KMS-11 (cell line): ENCODE measurements around the gene EHF.

Source experiments
- H2AFZ ChIP-seq: fragments of 200-600 bp; sonication (generic); 2 replicates; pipeline ENCODE4 v1.6.1; 2016; ENCODE audit warnings: antibody characterized with exemption, mixed run types, low read depth
- H3K27ac ChIP-seq: fragments of 200-600 bp; sonication (generic); 2 replicates; pipeline ENCODE4 v1.6.1; 2016; ENCODE audit warnings: mild to moderate bottlenecking, mixed run types
- H3K27me3 ChIP-seq: fragments of 200-600 bp; sonication (generic); 2 replicates; pipeline ENCODE4 v1.6.1; 2017; ENCODE audit warnings: mild to moderate bottlenecking, low read depth, mixed run types, moderate library complexity; ENCODE audit not compliant: insufficient read depth
- H3K36me3 ChIP-seq: fragments of 200-600 bp; sonication (generic); 2 replicates; pipeline ENCODE4 v1.6.1; 2017; ENCODE audit warnings: mild to moderate bottlenecking, mixed run types; ENCODE audit not compliant: insufficient read depth
- H3K4me1 ChIP-seq: fragments of 200-600 bp; sonication (generic); 2 replicates; pipeline ENCODE4 v1.6.1; 2016; ENCODE audit warnings: mild to moderate bottlenecking, low read depth, mixed run types; ENCODE audit not compliant: poor library complexity, severe bottlenecking
- H3K4me2 ChIP-seq: fragments of 200-600 bp; sonication (generic); 2 replicates; pipeline ENCODE4 v1.7.0; 2016; ENCODE audit warnings: mild to moderate bottlenecking, mixed run types
- H3K4me3 ChIP-seq: fragments of 200-600 bp; sonication (generic); IDR thresholded peaks from 2 replicates; pipeline ENCODE4 v1.6.1; 2017; ENCODE audit warnings: low read depth, low read length, mixed read lengths; ENCODE audit not compliant: insufficient read depth
- H3K79me2 ChIP-seq: fragments of 200-600 bp; sonication (generic); 2 replicates; pipeline ENCODE4 v1.6.1; 2016; ENCODE audit warnings: low read depth, mixed run types; ENCODE audit not compliant: insufficient read depth
- H3K9ac ChIP-seq: fragments of 200-600 bp; sonication (generic); 2 replicates; pipeline ENCODE4 v1.6.1; 2016; ENCODE audit warnings: mild to moderate bottlenecking, mixed run types
- H4K20me1 ChIP-seq: fragments of 200-600 bp; sonication (generic); 2 replicates; pipeline ENCODE4 v1.6.1; 2016; ENCODE audit warnings: mild to moderate bottlenecking, mixed run types; ENCODE audit not compliant: insufficient read depth
- TF ChIP-seq, protein P1 (sequence below): fragments of 200-600 bp; sonication (generic); conservative IDR thresholded peaks from 2 replicates; pipeline ENCODE4 v1.6.1; 2017; ENCODE audit warnings: low read depth, mild to moderate bottlenecking, antibody characterized with exemption, low read length, moderate library complexity, mixed read lengths

EHF gene

DNA sequence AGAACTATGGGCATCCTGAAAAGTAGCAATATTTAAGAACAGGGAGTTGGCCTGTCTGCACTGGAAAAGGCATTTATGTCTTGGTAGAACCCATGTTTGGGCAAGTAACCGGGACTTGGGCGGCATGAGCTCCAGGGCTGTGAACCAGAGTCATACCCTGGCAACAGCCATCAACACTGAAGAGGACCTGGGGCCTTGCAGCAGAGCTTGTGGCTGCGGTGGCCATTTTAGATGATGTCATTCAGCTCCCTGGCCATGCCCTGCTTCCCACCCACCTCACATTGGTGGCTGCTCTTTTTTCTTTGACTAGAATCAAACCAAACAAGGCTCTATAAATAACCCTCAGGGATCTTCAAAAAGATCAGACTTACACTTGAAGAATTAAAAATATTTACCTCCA is 26.6 kb downstream of the EHF start:
- Histone ChIP-seq H3K4me2 (no peak overlapping the region), H3K27me3 (no peaks in the 10 kb centered on the region; the same call in 1 of the 2 replicates), H3K4me3 (no peak overlapping the region), H3K9ac (no peak overlapping the region), H4K20me1 (no peaks in the 10 kb centered on the region), H3K27ac (no peak overlapping the region), H3K79me2 (no peaks in the 10 kb centered on the region), H3K36me3 (no peaks in the 10 kb centered on the region), H3K4me1 (peaks cover 50% of the 10 kb centered on the region), H2AFZ (no peak overlapping the region)
- TF ChIP-seq, protein P1, sequence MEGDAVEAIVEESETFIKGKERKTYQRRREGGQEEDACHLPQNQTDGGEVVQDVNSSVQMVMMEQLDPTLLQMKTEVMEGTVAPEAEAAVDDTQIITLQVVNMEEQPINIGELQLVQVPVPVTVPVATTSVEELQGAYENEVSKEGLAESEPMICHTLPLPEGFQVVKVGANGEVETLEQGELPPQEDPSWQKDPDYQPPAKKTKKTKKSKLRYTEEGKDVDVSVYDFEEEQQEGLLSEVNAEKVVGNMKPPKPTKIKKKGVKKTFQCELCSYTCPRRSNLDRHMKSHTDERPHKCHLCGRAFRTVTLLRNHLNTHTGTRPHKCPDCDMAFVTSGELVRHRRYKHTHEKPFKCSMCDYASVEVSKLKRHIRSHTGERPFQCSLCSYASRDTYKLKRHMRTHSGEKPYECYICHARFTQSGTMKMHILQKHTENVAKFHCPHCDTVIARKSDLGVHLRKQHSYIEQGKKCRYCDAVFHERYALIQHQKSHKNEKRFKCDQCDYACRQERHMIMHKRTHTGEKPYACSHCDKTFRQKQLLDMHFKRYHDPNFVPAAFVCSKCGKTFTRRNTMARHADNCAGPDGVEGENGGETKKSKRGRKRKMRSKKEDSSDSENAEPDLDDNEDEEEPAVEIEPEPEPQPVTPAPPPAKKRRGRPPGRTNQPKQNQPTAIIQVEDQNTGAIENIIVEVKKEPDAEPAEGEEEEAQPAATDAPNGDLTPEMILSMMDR: no peak

DNA sequence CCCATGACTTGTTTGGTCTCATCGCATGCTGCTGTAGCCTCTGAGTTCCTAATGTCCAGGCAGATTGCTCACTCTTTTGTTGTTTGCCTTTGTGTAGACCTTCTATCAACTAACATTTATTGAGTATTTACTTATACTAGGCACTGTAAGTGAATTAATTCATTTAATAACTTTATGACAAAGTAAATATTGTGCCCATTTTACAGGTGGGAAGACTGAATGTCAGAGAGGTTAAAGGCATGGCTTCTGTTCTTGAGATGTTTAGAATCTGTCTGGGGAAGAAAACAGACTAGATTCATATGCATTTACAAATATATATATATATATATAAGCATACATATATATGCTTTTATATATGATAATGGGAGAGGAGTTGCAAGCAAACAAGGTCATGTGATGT is 27.1 kb downstream of the EHF start:
- no peak overlapping the region for H3K27ac ChIP-seq
- TF ChIP-seq, protein P1: no peak
- H3K4me2 ChIP-seq: no peak overlapping the region
- no peak overlapping the region for H3K9ac ChIP-seq
- no peaks in the 10 kb centered on the region; the same call in 1 of the 2 replicates for H3K27me3 ChIP-seq
- no peaks in the 10 kb centered on the region for H4K20me1 ChIP-seq
- H3K4me3 ChIP-seq: no peak overlapping the region
- H3K36me3 ChIP-seq: no peaks in the 10 kb centered on the region
- H3K4me1 ChIP-seq: peaks cover 53% of the 10 kb centered on the region
- no peak overlapping the region for H2AFZ ChIP-seq
- no peaks in the 10 kb centered on the region for H3K79me2 ChIP-seq

DNA sequence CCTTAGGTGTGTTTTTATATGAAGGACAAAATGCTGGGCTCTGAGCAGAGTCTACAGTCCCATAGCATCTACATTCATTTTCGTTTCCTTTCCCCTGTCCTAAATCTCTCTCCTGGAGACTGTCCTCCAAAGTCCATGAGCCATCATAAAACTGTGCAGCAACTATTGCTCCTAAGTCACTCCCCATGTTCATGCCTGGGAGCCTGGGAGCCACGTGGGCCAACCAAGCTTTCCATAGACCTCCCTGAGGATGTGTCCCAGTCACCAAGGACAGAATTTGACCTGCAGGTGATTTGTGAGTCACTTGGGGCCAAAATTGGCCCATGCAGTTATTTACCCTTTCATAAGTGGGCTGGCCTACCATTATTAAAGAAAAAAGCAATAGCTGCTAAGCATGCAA is 28.7 kb downstream of the EHF start:
- Histone ChIP-seq H3K79me2 (no peaks in the 10 kb centered on the region), H3K36me3 (no peaks in the 10 kb centered on the region), H2AFZ (no peak overlapping the region), H4K20me1 (no peaks in the 10 kb centered on the region), H3K27ac (no peak overlapping the region), H3K4me1 (peaks cover 53% of the 10 kb centered on the region), H3K4me3 (no peak overlapping the region), H3K27me3 (no peaks in the 10 kb centered on the region; the same call in 1 of the 2 replicates), H3K9ac (no peak overlapping the region), H3K4me2 (peak overlapping the region; percentile 92)
- TF ChIP-seq, protein P1: no peak

DNA sequence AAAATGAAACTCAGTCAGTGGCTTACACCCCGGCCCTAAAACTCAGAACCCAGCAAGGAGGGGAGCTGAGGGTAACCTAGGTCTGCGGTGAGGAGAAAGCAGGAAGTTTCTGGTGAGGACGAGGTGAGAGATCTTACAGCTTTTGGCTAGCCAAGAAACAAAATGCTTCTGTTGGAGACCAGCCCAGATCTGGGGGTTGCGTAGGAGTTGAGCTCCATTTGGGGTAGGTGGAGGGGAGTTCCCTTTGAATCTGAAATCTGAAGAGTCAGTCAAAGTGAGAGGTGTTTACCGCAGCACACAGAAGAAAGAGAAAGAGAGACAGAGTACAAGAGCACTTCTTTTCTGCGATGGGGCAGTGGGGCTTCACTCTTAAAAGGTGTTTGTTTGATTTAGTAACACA is 29.6 kb downstream of the EHF start:
- Histone ChIP-seq H2AFZ (no peak overlapping the region), H3K27me3 (no peaks in the 10 kb centered on the region; the same call in 1 of the 2 replicates), H4K20me1 (no peaks in the 10 kb centered on the region), H3K79me2 (no peaks in the 10 kb centered on the region), H3K9ac (peak overlapping the region; percentile 42; the same call in 1 of the 2 replicates), H3K4me3 (no peak overlapping the region), H3K4me2 (peak overlapping the region; percentile 92), H3K27ac (peak overlapping the region; percentile 56; the same call in 1 of the 2 replicates), H3K4me1 (peaks cover 53% of the 10 kb centered on the region), H3K36me3 (no peaks in the 10 kb centered on the region)
- TF ChIP-seq, protein P1: no peak
